HCT116 (cell line): ENCODE data around the gene CT45A8.
A peak's percentile ranks its signal among the peaks of the same experiment; 100 is the strongest.
"Not testable (repeated sequence)": the region's sequence is repeated elsewhere in the genome, so short reads cannot be mapped to it uniquely, and the experiment has no call there.

ENCODE experiments used
- CEBPB ChIP-seq: IDR thresholded peaks from 2 replicates; pipeline ENCODE4 v1.6.1; 2012; ENCODE audit warnings: low read depth
- POLR2A ChIP-seq: IDR thresholded peaks from 2 replicates; pipeline ENCODE4 v1.7.0; 2011; ENCODE audit warnings: borderline replicate concordance; ENCODE audit not compliant: insufficient read depth, insufficient read length; ENCODE audit errors: extremely low read depth
- POLR2AphosphoS5 ChIP-seq: IDR thresholded peaks from 2 replicates; pipeline ENCODE4 v1.6.1; 2011; ENCODE audit warnings: mild to moderate bottlenecking, low read depth, low read length, moderate library complexity
- SRF ChIP-seq: IDR thresholded peaks from 2 replicates; pipeline ENCODE4 v1.6.1; 2012; ENCODE audit warnings: low read depth
- TF ChIP-seq, protein P1 (sequence below), 3 experiments: fragments of 200-600 bp in 1 of 3; sonication (generic) in 1 of 3; IDR thresholded peaks in 2 of 3; conservative IDR thresholded peaks in 1 of 3; 2 replicates each; pipeline ENCODE4 v1.5.1; 2012 to 2017; ENCODE audit warnings: low read depth in 2 of 3, low read length in 2 of 3, antibody characterized with exemption in 1 of 3, borderline replicate concordance in 1 of 3, control low read depth in 1 of 3, mild to moderate bottlenecking in 1 of 3, mixed read lengths in 1 of 3, mixed run types in 1 of 3, moderate library complexity in 1 of 3; ENCODE audit not compliant: insufficient read depth in 1 of 3

GRCh38 chrX:135888976-135889375, 34.6 kb upstream of the CT45A8 start:
- TF ChIP-seq, protein P1, sequence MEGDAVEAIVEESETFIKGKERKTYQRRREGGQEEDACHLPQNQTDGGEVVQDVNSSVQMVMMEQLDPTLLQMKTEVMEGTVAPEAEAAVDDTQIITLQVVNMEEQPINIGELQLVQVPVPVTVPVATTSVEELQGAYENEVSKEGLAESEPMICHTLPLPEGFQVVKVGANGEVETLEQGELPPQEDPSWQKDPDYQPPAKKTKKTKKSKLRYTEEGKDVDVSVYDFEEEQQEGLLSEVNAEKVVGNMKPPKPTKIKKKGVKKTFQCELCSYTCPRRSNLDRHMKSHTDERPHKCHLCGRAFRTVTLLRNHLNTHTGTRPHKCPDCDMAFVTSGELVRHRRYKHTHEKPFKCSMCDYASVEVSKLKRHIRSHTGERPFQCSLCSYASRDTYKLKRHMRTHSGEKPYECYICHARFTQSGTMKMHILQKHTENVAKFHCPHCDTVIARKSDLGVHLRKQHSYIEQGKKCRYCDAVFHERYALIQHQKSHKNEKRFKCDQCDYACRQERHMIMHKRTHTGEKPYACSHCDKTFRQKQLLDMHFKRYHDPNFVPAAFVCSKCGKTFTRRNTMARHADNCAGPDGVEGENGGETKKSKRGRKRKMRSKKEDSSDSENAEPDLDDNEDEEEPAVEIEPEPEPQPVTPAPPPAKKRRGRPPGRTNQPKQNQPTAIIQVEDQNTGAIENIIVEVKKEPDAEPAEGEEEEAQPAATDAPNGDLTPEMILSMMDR (IDR thresholded peaks at IDR 0.05 in 2 of 3, conservative IDR thresholded peaks at IDR 0.05 in 1 of 3; ENCODE audit: borderline replicate concordance in 1 of 3, insufficient read depth in 1 of 3, low read depth in 2 of 3, low read length in 2 of 3) = peak; percentile 29 to 51 (median 31); a peak in 4 of 6 replicates
- not testable (repeated sequence) for TF ChIP-seq POLR2A, POLR2AphosphoS5, CEBPB, SRF
